SK-N-SH (cell line): ENCODE data around the gene MTF1. TPM values are rescaled to one million over a fixed set of nuclear protein-coding genes. Genes with fewer than 3 reads are reported as not detected.

Experiments
- CTCF ChIA-PET: fragments of 300-600, 350-600 bp; formaldehyde crosslinking; extraction: SDS; loops from one replicate; lab custom pipeline; 2021; lab: Yijun Ruan, JAX
- POLR2A ChIA-PET: fragments of 350-600 bp; sonication (Branson Sonifier 250); formaldehyde crosslinking; extraction: SDS; loops from one replicate; lab custom pipeline; 2020; ENCODE audit warnings: antibody characterized with exemption, inconsistent platforms; lab: Yijun Ruan, JAX
- DNase-seq: peaks from one replicate; pipeline ENCODE4 v3.0.0; 2012
- H2AFZ ChIP-seq: fragments of 200-600 bp; sonication (generic); 2 replicates; pipeline ENCODE4 v1.8.1; 2016; ENCODE audit warnings: antibody characterized with exemption, mild to moderate bottlenecking, low read depth
- H3F3A ChIP-seq: fragments of 200-600 bp; sonication (generic); replicated peaks from 2 replicates; pipeline ENCODE3; 2016; ENCODE audit warnings: antibody characterized with exemption, mild to moderate bottlenecking; ENCODE audit not compliant: insufficient read depth
- H3K27ac ChIP-seq, 2 experiments: fragments of 200-500 bp in 1 of 2; fragments of 200-600 bp in 1 of 2; sonication (Bioruptor generic) in 1 of 2; sonication (generic), shearing (Covaris generic) in 1 of 2; 2 replicates each; pipeline versions ENCODE4 v1.5.1 to v1.6.1; 2014 to 2016; ENCODE audit warnings: low read depth in 2 of 2, inconsistent platforms in 1 of 2, low read length in 1 of 2, mild to moderate bottlenecking in 1 of 2, mixed read lengths in 1 of 2
- H3K27me3 ChIP-seq: fragments of 200-600 bp; sonication (generic), shearing (Covaris generic); 2 replicates; pipeline ENCODE4 v1.6.1; 2016; ENCODE audit warnings: mixed run types; ENCODE audit not compliant: insufficient read depth
- H3K36me3 ChIP-seq, 2 experiments: fragments of 200-500 bp in 1 of 2; fragments of 200-600 bp in 1 of 2; sonication (Bioruptor generic) in 1 of 2; sonication (generic) in 1 of 2; replicated peaks in 1 of 2; 2 replicates each; pipeline versions ENCODE3 to v1.5.1; 2014 to 2016; ENCODE audit warnings: low read length in 1 of 2, mild to moderate bottlenecking in 1 of 2; ENCODE audit not compliant: insufficient read depth in 2 of 2, control insufficient read depth in 1 of 2
- H3K4me1 ChIP-seq, 2 experiments: fragments of 200-500 bp in 1 of 2; fragments of 200-600 bp in 1 of 2; sonication (Bioruptor generic) in 1 of 2; sonication (generic), shearing (Covaris generic) in 1 of 2; 2 replicates each; pipeline versions ENCODE4 v1.5.1 to v1.6.1; 2014 to 2016; ENCODE audit warnings: low read depth in 1 of 2, low read length in 1 of 2, mixed run types in 1 of 2; ENCODE audit not compliant: insufficient read depth in 2 of 2, control insufficient read depth in 1 of 2
- H3K4me2 ChIP-seq: fragments of 200-600 bp; sonication (generic), shearing (Covaris generic); 2 replicates; pipeline ENCODE4 v1.6.1; 2017; ENCODE audit warnings: mixed run types
- H3K4me3 ChIP-seq, 2 experiments: fragments of 200-500 bp in 1 of 2; fragments of 200-600 bp in 1 of 2; sonication (Bioruptor generic) in 1 of 2; sonication (generic), shearing (Covaris generic) in 1 of 2; 2 replicates each; pipeline versions ENCODE4 v1.5.1 to v1.8.1; 2014 to 2016; ENCODE audit warnings: low read depth in 2 of 2, inconsistent platforms in 1 of 2, low read length in 1 of 2, mild to moderate bottlenecking in 1 of 2, mixed read lengths in 1 of 2, moderate library complexity in 1 of 2
- H3K79me2 ChIP-seq: fragments of 200-600 bp; sonication (generic); 2 replicates; pipeline ENCODE4 v1.8.1; 2017; ENCODE audit warnings: mild to moderate bottlenecking; ENCODE audit not compliant: insufficient read depth
- H3K9ac ChIP-seq: fragments of 200-600 bp; sonication (generic); 2 replicates; pipeline ENCODE4 v1.6.1; 2017; ENCODE audit warnings: mixed run types
- H3K9me2 ChIP-seq: fragments of 200-600 bp; sonication (generic); 2 replicates; pipeline ENCODE4 v1.6.1; 2017; ENCODE audit warnings: mixed run types
- H3K9me3 ChIP-seq: fragments of 200-600 bp; sonication (generic); 2 replicates; pipeline ENCODE4 v1.6.1; 2017; ENCODE audit warnings: mixed run types, mild to moderate bottlenecking, moderate library complexity
- H4K20me1 ChIP-seq: fragments of 200-600 bp; sonication (generic); 2 replicates; pipeline ENCODE4 v1.6.1; 2017; ENCODE audit warnings: mild to moderate bottlenecking, mixed run types; ENCODE audit not compliant: insufficient read depth
- EP300 ChIP-seq, 2 experiments: IDR thresholded peaks; 2 replicates each; pipeline versions ENCODE4 v1.4.0 to v1.6.1; 2012; ENCODE audit warnings: borderline replicate concordance in 1 of 2, low read depth in 1 of 2, low read length in 1 of 2
- GABPA ChIP-seq: IDR thresholded peaks from 2 replicates; pipeline ENCODE4 v1.4.0; 2012; ENCODE audit warnings: low read depth, mild to moderate bottlenecking
- GATA2 ChIP-seq: sonication (generic); formaldehyde crosslinking; IDR thresholded peaks from 2 replicates; pipeline ENCODE4 v1.5.0; 2020; ENCODE audit warnings: mild to moderate bottlenecking, missing genetic modification reagents
- JUND ChIP-seq: IDR thresholded peaks from 2 replicates; pipeline ENCODE4 v1.4.0; 2012
- MEF2A ChIP-seq: IDR thresholded peaks from 2 replicates; pipeline ENCODE4 v1.4.0; 2012; ENCODE audit warnings: low read depth, borderline replicate concordance
- MXI1 ChIP-seq: IDR thresholded peaks from 2 replicates; pipeline ENCODE4 v1.6.1; 2012; ENCODE audit warnings: mild to moderate bottlenecking, low read depth, low read length, improper control_type of control experiment
- NFIC ChIP-seq: IDR thresholded peaks from 2 replicates; pipeline ENCODE4 v1.4.0; 2012; ENCODE audit warnings: borderline replicate concordance
- NRF1 ChIP-seq: IDR thresholded peaks from 2 replicates; pipeline ENCODE4 v1.6.1; 2012; ENCODE audit warnings: low read depth, mild to moderate bottlenecking, low read length
- POLR2AphosphoS5 ChIP-seq: IDR thresholded peaks from 2 replicates; pipeline ENCODE4 v1.6.1; 2012; ENCODE audit warnings: low read depth, low read length
- RAD21 ChIP-seq: IDR thresholded peaks from 2 replicates; pipeline ENCODE4 v1.6.1; 2012; ENCODE audit warnings: mild to moderate bottlenecking, low read length
- RXRA ChIP-seq: IDR thresholded peaks from 2 replicates; pipeline ENCODE4 v1.4.0; 2012; ENCODE audit warnings: low read depth, mild to moderate bottlenecking, borderline replicate concordance
- SIN3A ChIP-seq: IDR thresholded peaks from 2 replicates; pipeline ENCODE4 v1.6.1; 2012; ENCODE audit warnings: low read depth, mild to moderate bottlenecking, low read length, moderate library complexity, borderline replicate concordance
- SMC3 ChIP-seq: IDR thresholded peaks from 2 replicates; pipeline ENCODE4 v1.6.1; 2012; ENCODE audit warnings: low read depth, low read length, improper control_type of control experiment
- TAF1 ChIP-seq: IDR thresholded peaks from 2 replicates; pipeline ENCODE4 v1.6.1; 2012; ENCODE audit warnings: low read depth, mild to moderate bottlenecking, low read length, moderate library complexity, borderline replicate concordance
- YY1 ChIP-seq: IDR thresholded peaks from 2 replicates; pipeline ENCODE4 v1.4.0; 2012; ENCODE audit warnings: low read depth, mild to moderate bottlenecking
- WGBS: methylation state at CpG from one replicate; pipeline ENCODE4 v1.1.6; 2017; ENCODE audit warnings: low lambda C conversion rate; 5-methylcytosine and 5-hydroxymethylcytosine counted together
- polyA plus RNA-seq, 3 experiments: library from polyadenylated mRNA; depleted of rRNA; stranded (reverse); fragments of >200 nt; gene quantifications; 2 replicates each; pipeline ENCODE4 v1.2.3, GENCODE V29; 2012
- TF ChIP-seq, protein P1 (sequence below): IDR thresholded peaks from 2 replicates; pipeline ENCODE4; 2012
- TF ChIP-seq, protein P2 (sequence below): IDR thresholded peaks from 2 replicates; pipeline ENCODE4 v1.4.0; 2012; ENCODE audit warnings: low read depth
- TF ChIP-seq, protein P3 (sequence below): fragments of 150-350 bp; IDR thresholded peaks from 2 replicates; pipeline ENCODE4 v1.6.1; 2017; ENCODE audit warnings: antibody characterized with exemption, low read length, low read depth, borderline replicate concordance

The MTF1 gene
- polyA plus RNA-seq, 1 of the 3 experiments (the other 2 are of a cell fraction) = 5.0 TPM

DNA sequence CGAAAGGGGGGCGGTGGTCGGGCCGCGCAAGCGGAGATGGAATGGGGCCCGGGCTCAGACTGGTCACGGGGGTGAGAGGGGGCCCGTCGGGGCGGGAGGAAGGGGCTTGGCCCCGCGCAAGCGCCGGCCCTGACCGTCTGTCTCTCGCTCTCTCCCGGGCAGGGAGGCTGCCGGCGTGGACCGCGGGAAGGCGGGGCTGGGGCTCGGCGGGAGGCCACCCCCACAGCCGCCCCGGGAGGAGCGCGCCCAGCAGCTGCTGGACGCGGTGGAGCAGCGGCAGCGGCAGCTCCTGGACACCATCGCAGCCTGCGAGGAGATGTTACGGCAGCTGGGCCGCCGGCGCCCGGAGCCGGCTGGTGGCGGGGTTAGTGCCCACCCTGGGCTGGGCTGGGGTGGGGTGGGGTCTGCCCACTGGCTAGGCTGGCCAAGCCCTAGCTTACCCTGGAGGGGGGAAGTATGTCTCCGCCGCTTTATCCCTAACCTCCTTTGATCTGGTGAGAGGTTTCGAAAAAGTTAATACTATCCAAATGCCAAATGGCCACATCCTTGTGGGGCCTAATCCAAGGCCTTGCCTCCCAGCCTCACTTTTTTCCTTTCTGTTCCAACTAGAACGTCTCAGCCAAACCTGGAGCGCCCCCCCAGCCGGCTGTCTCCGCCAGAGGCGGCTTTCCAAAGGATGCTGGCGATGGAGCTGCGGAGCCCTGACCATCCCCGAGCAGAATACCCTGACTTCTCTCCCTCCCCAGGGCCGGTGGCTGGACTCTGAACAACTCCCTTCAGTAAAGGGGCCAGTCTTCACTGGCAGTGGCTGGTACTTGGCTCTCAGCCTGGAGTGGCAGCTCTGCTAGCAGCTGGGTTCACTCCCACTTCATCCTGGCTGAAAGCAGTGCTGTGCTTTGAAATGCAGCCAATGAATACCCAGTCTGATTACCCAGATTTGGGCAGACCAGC is 50.7 kb downstream of the MTF1 start:
- TF ChIP-seq POLR2AphosphoS5 (peak; percentile 16; the same call in 1 of the 2 replicates), RAD21 (no peak; the same call in 1 of the 2 replicates), RXRA (no peak), SMC3 (no peak), MEF2A (no peak), YY1 (0 out of 2 replicates have a peak, but pooled peaks have one; percentile 12), GATA2 (no peak), JUND (0 out of 2 replicates have a peak, but pooled peaks have one; percentile 6), NFIC (peak; percentile 50; the same call in 1 of the 2 replicates), EP300 (IDR thresholded peaks at IDR 0.05; ENCODE audit: borderline replicate concordance in 1 of 2, low read depth in 1 of 2, low read length in 1 of 2) (peak in 1 of 2 experiments; percentile 15; a peak in 1 of 4 replicates), MXI1 (peak; percentile 70), SIN3A (peak; percentile 70; the same call in 1 of the 2 replicates), GABPA (no peak), NRF1 (peak; percentile 64), TAF1 (no peak)
- TF ChIP-seq, protein P1, sequence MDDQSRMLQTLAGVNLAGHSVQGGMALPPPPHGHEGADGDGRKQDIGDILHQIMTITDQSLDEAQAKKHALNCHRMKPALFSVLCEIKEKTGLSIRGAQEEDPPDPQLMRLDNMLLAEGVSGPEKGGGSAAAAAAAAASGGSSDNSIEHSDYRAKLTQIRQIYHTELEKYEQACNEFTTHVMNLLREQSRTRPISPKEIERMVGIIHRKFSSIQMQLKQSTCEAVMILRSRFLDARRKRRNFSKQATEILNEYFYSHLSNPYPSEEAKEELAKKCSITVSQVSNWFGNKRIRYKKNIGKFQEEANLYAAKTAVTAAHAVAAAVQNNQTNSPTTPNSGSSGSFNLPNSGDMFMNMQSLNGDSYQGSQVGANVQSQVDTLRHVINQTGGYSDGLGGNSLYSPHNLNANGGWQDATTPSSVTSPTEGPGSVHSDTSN = peak; percentile 51
- TF ChIP-seq, protein P2, sequence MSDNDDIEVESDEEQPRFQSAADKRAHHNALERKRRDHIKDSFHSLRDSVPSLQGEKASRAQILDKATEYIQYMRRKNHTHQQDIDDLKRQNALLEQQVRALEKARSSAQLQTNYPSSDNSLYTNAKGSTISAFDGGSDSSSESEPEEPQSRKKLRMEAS = no peak; the same call in 1 of the 2 replicates
- TF ChIP-seq, protein P3, sequence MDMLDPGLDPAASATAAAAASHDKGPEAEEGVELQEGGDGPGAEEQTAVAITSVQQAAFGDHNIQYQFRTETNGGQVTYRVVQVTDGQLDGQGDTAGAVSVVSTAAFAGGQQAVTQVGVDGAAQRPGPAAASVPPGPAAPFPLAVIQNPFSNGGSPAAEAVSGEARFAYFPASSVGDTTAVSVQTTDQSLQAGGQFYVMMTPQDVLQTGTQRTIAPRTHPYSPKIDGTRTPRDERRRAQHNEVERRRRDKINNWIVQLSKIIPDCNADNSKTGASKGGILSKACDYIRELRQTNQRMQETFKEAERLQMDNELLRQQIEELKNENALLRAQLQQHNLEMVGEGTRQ = no peak
- Histone ChIP-seq H3K4me1 (peaks cover 15 to 29% of the 10 kb centered on the region in 2 experiments), H3K9ac (peak overlapping the region; percentile 89), H3K27me3 (no peaks in the 10 kb centered on the region), H3K9me3 (no peaks in the 10 kb centered on the region), H3K79me2 (peaks cover 51% of the 10 kb centered on the region), H3K9me2 (no peaks in the 10 kb centered on the region), H3K4me2 (peak overlapping the region; percentile 86), H3K4me3 (peak overlapping the region; percentile 91), H3K36me3 (peaks cover 50 to 52% of the 10 kb centered on the region in 2 experiments), H4K20me1 (peaks cover 28% of the 10 kb centered on the region), H3K27ac (peak overlapping the region; percentile 82 to 91), H3F3A (peaks cover 32% of the 10 kb centered on the region), H2AFZ (peak overlapping the region; percentile 61)
- DNase-seq = peak; percentile 93
- WGBS = 1% methylated on average over 27 of the region's 54 CpGs
- CTCF ChIA-PET = interaction anchor here (0.6 to 3.2 kb wide), 8 partner anchors 13 to 181 kb away, joined by 3 to 20 read pairs (median 3); partner anchors contain the start of genes EPHA10, MTF1 and SF3A3
- POLR2A ChIA-PET = interaction anchor here (0.7 to 3.5 kb wide), 12 partner anchors 10 to 139 kb away, joined by 3 to 29 read pairs (median 4); partner anchors contain the start of genes EPHA10, INPP5B, MANEAL and MTF1
